Head of caudate nucleus (tissue), 42 donors: ENCODE data around the gene PNPLA6.
"Not testable (repeated sequence)": the region's sequence is repeated elsewhere in the genome, so short reads cannot be mapped to it uniquely, and the experiment has no call there.

ENCODE experiments used
- DNase-seq, 42 donors: peaks; one replicate each; pipeline versions ENCODE4 v3.0.0 to v3.0.0-alpha.2; 2020 to 2021; ENCODE audit warnings: mixed read lengths in 7 of 42
- intact Hi-C: fragments of 100-400 bp; cut with DNase I; formaldehyde crosslinking; loops from one replicate; pipeline ENCODE4 v1.15.0; 2022

Gene PNPLA6

DNA sequence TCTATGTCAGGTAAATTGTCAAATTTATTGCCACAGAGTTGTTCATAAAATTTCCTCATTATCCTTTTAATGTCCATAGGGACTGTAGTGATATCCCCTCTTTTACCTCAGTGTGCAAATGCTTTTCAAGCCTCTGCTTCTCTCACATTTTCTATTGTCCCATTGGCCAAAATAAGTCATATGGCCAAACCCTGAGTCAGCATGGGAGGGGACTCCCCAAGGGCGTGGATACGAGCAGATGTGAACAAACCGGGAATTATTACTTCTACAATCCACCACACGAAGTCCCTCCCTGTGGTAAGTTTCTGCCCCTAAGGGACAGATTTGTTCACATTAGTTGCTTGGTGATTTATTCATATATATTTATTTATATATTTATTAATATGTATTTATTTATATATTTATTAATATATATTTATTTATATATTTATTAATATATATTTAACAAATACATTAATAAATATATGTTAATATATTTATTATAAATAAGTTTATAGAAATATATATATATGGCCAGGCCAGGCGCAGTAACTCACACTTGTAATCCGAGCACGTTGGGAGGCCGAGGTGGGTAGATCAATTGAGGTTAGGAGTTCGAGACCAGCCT is 40.0 kb downstream of the PNPLA6 start:
- intact Hi-C loops, result no loop called here
- DNase-seq, result no peak

- DNase-seq, intact Hi-C loops: not testable (repeated sequence)
Measured at GRCh38 chr19:7577422-7577821, 41.9 kb downstream of the PNPLA6 start.

DNA sequence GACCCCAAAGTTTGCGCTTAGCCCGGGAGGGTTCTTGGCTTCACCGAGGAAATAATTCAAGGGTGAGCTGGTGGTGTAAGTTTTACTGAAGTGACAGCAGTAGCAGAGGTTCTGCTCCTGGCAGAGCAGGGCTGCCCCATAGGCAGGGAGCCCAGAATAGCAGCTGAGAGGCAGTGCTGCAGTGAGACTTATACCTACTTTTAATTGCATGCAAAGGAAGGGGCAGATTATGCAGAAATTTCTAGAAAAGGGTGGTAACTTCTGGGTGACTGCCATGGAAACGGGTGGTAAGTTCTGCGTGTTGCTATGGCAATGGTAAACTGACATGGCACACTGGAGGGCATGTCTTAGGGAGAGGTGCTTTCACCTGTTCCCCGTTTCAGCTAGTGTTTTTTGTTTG is 42.6 kb downstream of the PNPLA6 start:
- intact Hi-C loops, result no loop called here
- no peak for DNase-seq

GRCh38 chr19:7579182-7579581 is 43.7 kb downstream of the PNPLA6 start:
- intact Hi-C loops, result no loop called here
- no peak for DNase-seq

GRCh38 chr19:7582446-7582845 is 46.9 kb downstream of the PNPLA6 start:
- intact Hi-C loops, result no loop called here
- DNase-seq, result no peak

DNA sequence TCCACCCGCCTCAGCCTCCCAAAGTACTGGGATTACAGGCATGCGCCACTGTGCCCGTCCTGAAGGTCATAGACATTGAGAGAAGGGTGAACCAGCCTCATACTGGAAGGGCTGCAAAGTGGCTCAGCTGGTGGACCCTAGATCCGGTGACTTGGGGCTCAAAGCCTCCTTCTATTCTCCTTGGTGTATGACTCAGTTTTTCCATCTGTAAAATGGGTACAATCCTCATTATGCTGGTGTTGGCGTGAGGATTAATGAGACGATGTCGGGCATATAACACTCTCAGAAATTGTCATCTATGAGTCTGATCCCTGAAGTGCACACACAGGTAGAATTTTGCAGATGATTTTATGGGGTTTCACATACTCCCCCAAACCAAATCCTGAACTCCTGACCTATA is 54.3 kb downstream of the PNPLA6 start:
- intact Hi-C loops, result no loop called here
- DNase-seq, result no peak

- intact Hi-C loops, result no loop called here
- no peak for DNase-seq
Measured at GRCh38 chr19:7590256-7590655, 54.7 kb downstream of the PNPLA6 start.

DNA sequence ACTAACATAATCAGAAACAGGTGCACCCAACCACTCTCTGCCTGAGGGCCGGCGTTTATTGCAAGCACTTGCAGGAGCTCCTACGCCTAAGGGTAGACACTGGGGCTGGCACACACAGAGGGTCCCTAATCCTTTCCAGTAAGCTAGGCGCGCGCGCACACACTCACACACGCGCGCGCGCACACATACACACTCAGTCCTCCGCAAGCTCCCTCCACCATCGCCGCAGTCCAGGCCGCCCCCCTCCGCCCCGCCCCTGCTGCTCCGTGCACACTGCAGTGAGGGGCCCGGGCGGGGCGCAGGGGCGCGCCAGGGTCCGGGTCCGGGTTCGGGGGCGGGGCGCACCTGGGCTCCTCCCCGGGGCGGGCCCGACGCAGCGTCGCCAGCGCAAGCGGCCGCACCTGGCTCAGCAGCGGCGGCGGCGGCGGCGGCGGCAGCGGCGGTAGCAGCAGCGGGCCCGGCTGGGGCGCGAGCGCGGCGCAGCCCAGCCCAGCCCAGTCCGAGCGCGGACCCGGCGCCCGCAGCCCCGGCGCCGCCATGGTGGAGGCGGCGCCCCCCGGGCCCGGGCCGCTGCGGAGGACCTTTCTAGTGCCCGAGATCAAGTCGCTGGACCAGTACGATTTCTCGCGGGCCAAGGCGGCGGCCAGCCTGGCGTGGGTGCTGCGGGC is 60.1 kb downstream of the PNPLA6 start, which contains the start of gene CAMSAP3:
Gene CAMSAP3, plus strand, starts transcription at position 398 of the 668 bp plus-strand sequence. Its CDS starts 140 bp downstream, at position 538.
- intact Hi-C loops, result no loop called here
- DNase-seq, result peak in 40 of 42 donors; percentile 9 to 81 (median 60)

- DNase-seq, result peak in 3 of 42 donors; percentile 16 to 33 (median 18)
- intact Hi-C loops, result no loop called here
Measured at GRCh38 chr19:7596211-7596937, 60.9 kb downstream of the PNPLA6 start.

DNA sequence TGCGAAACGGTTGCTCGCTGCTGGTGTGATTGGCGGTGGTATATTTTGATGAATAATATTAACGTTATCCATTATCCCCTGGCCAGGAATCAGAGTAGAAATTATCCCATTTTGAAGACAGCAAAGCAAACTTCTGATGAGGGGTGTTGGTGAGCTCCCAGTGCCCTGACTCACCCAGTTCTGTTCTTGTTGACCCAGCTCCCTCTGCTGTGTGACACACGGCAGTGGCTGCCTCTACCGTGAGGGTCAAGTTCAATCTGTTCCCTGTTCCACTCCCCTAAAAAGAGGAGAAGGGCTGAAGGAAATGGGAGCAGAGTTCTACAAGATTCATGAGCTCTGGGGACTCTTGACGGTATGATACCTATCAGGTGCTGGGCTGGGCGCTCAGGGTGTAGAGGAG is 62.2 kb downstream of the PNPLA6 start:
- DNase-seq, result no peak
- intact Hi-C loops, result no loop called here

GRCh38 chr19:7598180-7598579 is 62.7 kb downstream of the PNPLA6 start:
- no peak for DNase-seq
- intact Hi-C loops, result no loop called here

- no peak for DNase-seq
- intact Hi-C loops, result no loop called here
Measured at GRCh38 chr19:7600721-7601120, 65.2 kb downstream of the PNPLA6 start.

GRCh38 chr19:7602240-7602934 is 66.9 kb downstream of the PNPLA6 start:
- intact Hi-C loops, result no loop called here
- DNase-seq, result no peak

DNA sequence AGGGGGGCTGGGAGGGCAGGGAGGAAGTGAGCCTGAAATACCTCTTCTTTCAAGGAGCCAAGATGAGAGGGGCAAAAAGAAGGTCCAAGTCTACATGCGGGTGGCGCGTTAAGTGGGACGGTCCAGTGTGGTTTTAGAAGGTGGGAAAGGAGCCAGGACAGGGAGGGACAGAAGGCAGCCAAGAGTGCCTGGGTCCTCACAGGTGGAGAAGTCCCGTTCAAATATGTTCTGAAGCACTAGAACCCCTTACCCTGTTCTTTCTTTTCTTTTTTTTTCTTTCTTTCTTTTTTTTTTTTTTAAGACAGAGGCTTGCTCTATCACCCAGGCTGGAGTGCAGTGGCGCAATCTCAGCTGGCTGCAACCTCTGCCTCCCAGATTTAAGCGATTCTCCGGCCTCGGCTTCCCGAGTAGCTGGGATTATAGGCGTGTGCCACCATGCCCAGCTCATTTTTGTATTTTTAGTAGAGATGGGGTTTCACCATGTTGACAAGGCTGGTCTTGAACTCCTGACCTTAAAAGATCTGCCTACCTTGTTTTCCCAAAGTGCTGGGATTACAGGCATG is 67.5 kb downstream of the PNPLA6 start:
- DNase-seq, result no peak
- intact Hi-C loops, result no loop called here

- intact Hi-C loops, result no loop called here
- no peak for DNase-seq
Measured at GRCh38 chr19:7603919-7604318, 68.4 kb downstream of the PNPLA6 start.

- no peak for DNase-seq
- intact Hi-C loops, result no loop called here
Measured at GRCh38 chr19:7605490-7606222, 70.1 kb downstream of the PNPLA6 start.

- no peak for DNase-seq
- intact Hi-C loops, result no loop called here
Measured at GRCh38 chr19:7606289-7606688, 70.8 kb downstream of the PNPLA6 start.

GRCh38 chr19:7607212-7607873 is 71.8 kb downstream of the PNPLA6 start:
- intact Hi-C loops, result no loop called here
- DNase-seq, result no peak
